ENCODE measurements around the gene GNG8. TPM values are rescaled to one million over a fixed set of nuclear protein-coding genes. Genes with fewer than 3 reads are reported as not detected.

Gene GNG8
- total RNA-seq, 1 donor from 2014 or later: not detected

- no peak for DNase-seq (ENCODE audit: extremely low read depth, low read depth, low spot score)
Measured at GRCh38 chr19:46603752-46604231, 32.2 kb downstream of the GNG8 start.

GRCh38 chr19:46603195-46603637 lies 32.8 kb downstream of the GNG8 start:
- DNase-seq (ENCODE audit: extremely low read depth, low read depth, low spot score): no peak

- no peak for DNase-seq (ENCODE audit: extremely low read depth, low read depth, low spot score)
Measured at GRCh38 chr19:46602392-46603194, 33.4 kb downstream of the GNG8 start.

GRCh38 chr19:46601318-46602224 lies 34.4 kb downstream of the GNG8 start, which contains the start of gene CALM3:
Gene CALM3, plus strand, starts transcription at chr19:46601330. Its CDS starts 105 bp downstream, at chr19:46601435.
- DNase-seq (ENCODE audit: extremely low read depth, low read depth, low spot score): no peak

- peak; percentile 85 for DNase-seq (ENCODE audit: extremely low read depth, low read depth, low spot score)
Measured at GRCh38 chr19:46600384-46601317, 35.4 kb downstream of the GNG8 start.

GRCh38 chr19:46599716-46600373 lies 36.2 kb downstream of the GNG8 start:
- DNase-seq (ENCODE audit: extremely low read depth, low read depth, low spot score): no peak

- DNase-seq (ENCODE audit: extremely low read depth, low read depth, low spot score): no peak
Measured at GRCh38 chr19:46598372-46598917, 37.6 kb downstream of the GNG8 start.

GRCh38 chr19:46596008-46596407 lies 40.0 kb downstream of the GNG8 start:
- DNase-seq (ENCODE audit: extremely low read depth, low read depth, low spot score): no peak

- no peak for DNase-seq (ENCODE audit: extremely low read depth, low read depth, low spot score)
Measured at GRCh38 chr19:46591870-46592269, 44.1 kb downstream of the GNG8 start.

GRCh38 chr19:46591254-46591653 lies 44.7 kb downstream of the GNG8 start:
- no peak for DNase-seq (ENCODE audit: extremely low read depth, low read depth, low spot score)

- no peak for DNase-seq (ENCODE audit: extremely low read depth, low read depth, low spot score)
Measured at GRCh38 chr19:46587861-46588260, 48.1 kb downstream of the GNG8 start.

- no peak for DNase-seq (ENCODE audit: extremely low read depth, low read depth, low spot score)
Measured at GRCh38 chr19:46586294-46586693, 49.7 kb downstream of the GNG8 start.

GRCh38 chr19:46585539-46585938 lies 50.5 kb downstream of the GNG8 start:
- DNase-seq (ENCODE audit: extremely low read depth, low read depth, low spot score): no peak

Other genes with a start within 250 kb of the GNG8 start
- gene CCDC8, start 222.6 kb downstream of the GNG8 start, total RNA-seq: 3.3 and 4.5 TPM in 2 replicates
- not detected in 2 replicates for gene PNMA8C, start 207.3 kb downstream of the GNG8 start, total RNA-seq
- gene PNMA8A, start 164.6 kb downstream of the GNG8 start, total RNA-seq: 0.53 and 3.3 TPM in 2 replicates
- 0.18 and 0.29 TPM in 2 replicates for gene PNMA8B, start 140.3 kb downstream of the GNG8 start, total RNA-seq
- 268 and 348 TPM in 2 replicates for gene CALM3, start 34.9 kb downstream of the GNG8 start, total RNA-seq
- 1.6 and 1.8 TPM in 2 replicates for gene PTGIR, start 11.1 kb downstream of the GNG8 start, total RNA-seq
- 2.3 and 3.7 TPM in 2 replicates for gene DACT3, start 25.0 kb upstream of the GNG8 start, total RNA-seq
- 96.9 and 142 TPM in 2 replicates for gene PRKD2, start 80.9 kb upstream of the GNG8 start, total RNA-seq
- 22.5 and 35.5 TPM in 2 replicates for gene FKRP, start 109.9 kb upstream of the GNG8 start, total RNA-seq
- gene STRN4, start 110.2 kb upstream of the GNG8 start, total RNA-seq: 173 and 175 TPM in 2 replicates
- 70.6 and 105 TPM in 2 replicates for gene SLC1A5, start 152.4 kb upstream of the GNG8 start, total RNA-seq
- gene AP2S1, start 214.6 kb upstream of the GNG8 start, total RNA-seq: 217 and 287 TPM in 2 replicates
- gene ARHGAP35, start 224.8 kb upstream of the GNG8 start, total RNA-seq: 31.7 and 53.2 TPM in 2 replicates